RWPE2 (cell line): ENCODE measurements around the gene RPUSD4.

Experiments used
- ATAC-seq: fragments of 200-7000 bp; cut with Tn5 transposase; 3 replicates; pipeline ENCODE4 v1.9.1; 2021; ENCODE audit warnings: low read depth
- DNase-seq: peaks from one replicate; pipeline ENCODE4 v3.0.0-alpha.2; 2020; ENCODE audit warnings: low spot score
- H3K27ac ChIP-seq: fragments of 450-650 bp; 2 replicates; pipeline ENCODE4 v1.5.1; 2017; ENCODE audit warnings: mild to moderate bottlenecking; ENCODE audit not compliant: poor library complexity, severe bottlenecking
- H3K27me3 ChIP-seq: fragments of 250-450 bp; sonication (Bioruptor Pico); 2 replicates; pipeline ENCODE4 v1.5.1; 2021; ENCODE audit warnings: mild to moderate bottlenecking, moderate library complexity; ENCODE audit not compliant: insufficient read depth, poor library complexity, severe bottlenecking
- H3K36me3 ChIP-seq: fragments of 250-450 bp; sonication (Bioruptor Pico); 2 replicates; pipeline ENCODE4 v1.5.1; 2020; ENCODE audit warnings: low read depth, mild to moderate bottlenecking, moderate library complexity
- H3K4me1 ChIP-seq: fragments of 250-450 bp; sonication (Bioruptor Pico); 2 replicates; pipeline ENCODE4 v1.5.1; 2021; ENCODE audit warnings: mild to moderate bottlenecking, moderate library complexity; ENCODE audit not compliant: insufficient read depth, poor library complexity, severe bottlenecking
- H3K4me3 ChIP-seq: fragments of 250-450 bp; sonication (Bioruptor Pico); 2 replicates; pipeline ENCODE4 v1.5.1; 2021; ENCODE audit warnings: mild to moderate bottlenecking, moderate library complexity; ENCODE audit not compliant: severe bottlenecking
- H3K9me3 ChIP-seq: fragments of 250-450 bp; sonication (Bioruptor Pico); 2 replicates; pipeline ENCODE4 v1.5.1; 2021; ENCODE audit warnings: mild to moderate bottlenecking, moderate library complexity; ENCODE audit not compliant: severe bottlenecking
- TF ChIP-seq, protein P1 (sequence below): fragments of 450-650 bp; IDR thresholded peaks from one replicate; pipeline ENCODE4 v1.5.1; 2017; ENCODE audit warnings: mild to moderate bottlenecking, moderate library complexity; ENCODE audit not compliant: poor library complexity, severe bottlenecking

Gene RPUSD4

DNA sequence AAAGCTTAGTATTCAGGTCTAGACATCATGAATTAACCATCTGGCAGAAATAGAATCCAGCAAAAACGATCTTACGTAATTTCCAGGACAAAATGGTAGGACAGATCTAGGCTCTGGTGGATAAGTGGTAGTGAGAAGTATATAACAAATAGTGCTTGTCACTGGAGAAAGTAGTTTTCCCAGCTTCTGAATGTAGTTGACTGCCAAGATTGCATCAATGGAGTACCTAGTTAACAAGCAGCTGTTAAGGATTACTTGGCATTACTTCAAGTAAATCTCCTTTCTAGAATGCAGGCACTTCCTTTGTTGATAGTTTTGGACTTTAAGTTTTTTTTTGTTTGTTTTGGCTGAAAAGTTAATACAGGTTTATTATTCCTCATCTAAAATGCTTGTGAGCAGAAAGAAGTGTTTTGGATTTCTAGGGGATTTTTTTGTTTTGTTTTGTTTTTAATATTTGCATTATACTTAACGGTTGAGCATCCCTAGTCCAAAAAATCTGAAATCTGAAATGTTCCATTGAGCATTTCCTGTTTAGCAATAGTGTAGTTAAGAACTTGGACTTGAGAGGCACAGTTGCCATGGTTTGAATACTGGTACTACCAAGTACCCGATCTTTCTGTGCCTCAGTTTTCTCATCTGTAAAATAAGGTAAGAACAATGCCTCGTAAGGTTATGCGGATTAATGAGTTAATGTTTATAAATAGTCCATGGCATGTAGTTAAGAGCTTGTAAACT lies 20.4 kb upstream of the RPUSD4 start:
- Histone ChIP-seq H3K4me1 (no peaks in the 10 kb centered on the region), H3K27me3 (no peaks in the 10 kb centered on the region), H3K36me3 (peaks cover 19% of the 10 kb centered on the region; the same call in 1 of the 2 replicates), H3K9me3 (no peaks in the 10 kb centered on the region), H3K27ac (no peak overlapping the region), H3K4me3 (no peak overlapping the region)
- TF ChIP-seq, protein P1, sequence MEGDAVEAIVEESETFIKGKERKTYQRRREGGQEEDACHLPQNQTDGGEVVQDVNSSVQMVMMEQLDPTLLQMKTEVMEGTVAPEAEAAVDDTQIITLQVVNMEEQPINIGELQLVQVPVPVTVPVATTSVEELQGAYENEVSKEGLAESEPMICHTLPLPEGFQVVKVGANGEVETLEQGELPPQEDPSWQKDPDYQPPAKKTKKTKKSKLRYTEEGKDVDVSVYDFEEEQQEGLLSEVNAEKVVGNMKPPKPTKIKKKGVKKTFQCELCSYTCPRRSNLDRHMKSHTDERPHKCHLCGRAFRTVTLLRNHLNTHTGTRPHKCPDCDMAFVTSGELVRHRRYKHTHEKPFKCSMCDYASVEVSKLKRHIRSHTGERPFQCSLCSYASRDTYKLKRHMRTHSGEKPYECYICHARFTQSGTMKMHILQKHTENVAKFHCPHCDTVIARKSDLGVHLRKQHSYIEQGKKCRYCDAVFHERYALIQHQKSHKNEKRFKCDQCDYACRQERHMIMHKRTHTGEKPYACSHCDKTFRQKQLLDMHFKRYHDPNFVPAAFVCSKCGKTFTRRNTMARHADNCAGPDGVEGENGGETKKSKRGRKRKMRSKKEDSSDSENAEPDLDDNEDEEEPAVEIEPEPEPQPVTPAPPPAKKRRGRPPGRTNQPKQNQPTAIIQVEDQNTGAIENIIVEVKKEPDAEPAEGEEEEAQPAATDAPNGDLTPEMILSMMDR: no peak
- ATAC-seq (no peak), DNase-seq (no peak)

DNA sequence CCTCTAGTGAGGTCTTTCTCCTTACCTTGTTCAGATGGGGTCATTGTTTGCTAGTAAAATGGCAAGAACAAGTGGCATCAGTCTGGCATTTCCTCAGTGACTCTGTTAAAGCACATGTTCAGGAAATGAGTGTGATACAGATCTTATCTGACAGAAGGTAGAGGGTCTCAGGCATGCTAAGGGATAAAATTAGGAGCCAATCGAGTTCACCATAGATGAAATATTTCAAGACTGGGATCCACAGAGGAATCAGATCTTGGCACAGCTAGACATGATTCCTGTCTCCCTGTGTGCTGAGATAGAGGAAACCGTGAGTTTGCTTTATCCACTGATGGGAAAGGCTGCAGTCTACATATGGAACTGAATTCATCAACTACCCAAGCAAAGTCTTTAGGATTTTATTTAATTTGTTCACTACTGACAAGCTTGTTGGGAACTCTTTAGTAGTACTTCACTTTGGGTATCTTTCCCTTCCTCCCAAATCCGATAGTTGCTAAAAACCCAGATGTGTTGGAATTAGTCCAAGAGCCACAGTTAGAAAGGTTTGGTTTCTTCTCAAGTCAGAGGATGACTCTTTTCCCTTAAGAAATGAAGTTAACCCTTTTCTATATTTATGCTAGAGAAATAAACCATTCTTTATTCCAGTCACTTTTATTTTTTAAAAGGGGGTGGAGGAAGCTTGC lies 18.5 kb upstream of the RPUSD4 start:
- Histone ChIP-seq H3K36me3 (peaks cover 11% of the 10 kb centered on the region; the same call in 1 of the 2 replicates), H3K9me3 (no peaks in the 10 kb centered on the region), H3K4me3 (no peak overlapping the region), H3K27me3 (no peaks in the 10 kb centered on the region), H3K4me1 (no peaks in the 10 kb centered on the region), H3K27ac (no peak overlapping the region)
- ATAC-seq: no peak
- DNase-seq: no peak
- TF ChIP-seq, protein P1: no peak

- Histone ChIP-seq H3K9me3 (no peaks in the 10 kb centered on the region), H3K27ac (no peak overlapping the region), H3K4me1 (no peaks in the 10 kb centered on the region), H3K27me3 (no peaks in the 10 kb centered on the region), H3K36me3 (0 out of 2 replicates have a peak, but pooled peaks cover 5% of the 10 kb centered on the region), H3K4me3 (no peak overlapping the region)
- TF ChIP-seq, protein P1: no peak
- ATAC-seq (no peak), DNase-seq (no peak)
Observed at GRCh38 chr11:126226334-126227084, 15.1 kb upstream of the RPUSD4 start.

GRCh38 chr11:126225295-126225665 lies 13.8 kb upstream of the RPUSD4 start:
- no peak overlapping the region for H3K4me3 ChIP-seq
- ATAC-seq (no peak), DNase-seq (no peak)
- 0 out of 2 replicates have a peak, but pooled peaks cover 5% of the 10 kb centered on the region for H3K36me3 ChIP-seq
- no peaks in the 10 kb centered on the region for H3K9me3 ChIP-seq
- no peak overlapping the region for H3K27ac ChIP-seq
- no peaks in the 10 kb centered on the region for H3K27me3 ChIP-seq
- TF ChIP-seq, protein P1: no peak
- no peaks in the 10 kb centered on the region for H3K4me1 ChIP-seq
